ENCODE measurements around the gene MTO1.

- TF ChIP-seq CTCF (IDR thresholded peaks at IDR 0.05): no peak
- TF ChIP-seq POLR2A (IDR thresholded peaks at IDR 0.05): no peak
Observed at GRCh38 chr6:73452107-73452461, 9.5 kb upstream of the MTO1 start, which contains the start of gene CGAS.

All from testis (tissue), 2 donors.